ENCODE measurements around the gene SLC6A17. TPM values are rescaled to one million over a fixed set of nuclear protein-coding genes. Genes with fewer than 3 reads are reported as not detected.

Gene SLC6A17
- total RNA-seq, 2 experiments from 2014 or later, result not detected

DNA sequence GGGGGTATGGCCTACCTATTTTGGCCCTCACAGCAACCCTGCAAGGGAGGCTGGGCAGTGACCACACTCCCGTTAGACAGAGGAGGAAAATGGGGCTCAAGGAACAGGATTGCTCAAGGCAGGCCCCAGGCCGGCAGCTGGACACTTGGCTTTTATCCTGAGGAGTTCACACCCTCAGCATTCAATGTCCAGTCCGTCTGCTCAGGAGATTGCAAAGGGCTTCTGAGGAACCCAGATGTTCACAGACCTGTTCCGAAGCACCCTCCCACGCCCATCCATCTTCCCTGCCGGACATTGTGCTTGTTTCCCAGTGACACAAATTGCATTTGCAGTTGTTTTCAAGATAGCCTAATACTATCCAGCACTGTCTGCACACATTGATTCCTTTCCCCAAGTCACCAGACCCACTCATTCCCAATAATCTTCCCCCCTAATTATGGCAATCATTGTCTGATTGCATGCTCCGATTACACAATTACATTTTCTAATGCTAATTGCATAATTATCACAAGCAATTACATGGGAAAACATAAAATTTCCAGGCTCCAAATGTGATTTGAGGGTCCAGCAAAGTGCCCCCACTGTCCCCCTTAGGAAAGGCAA, 42.3 kb upstream of the SLC6A17 start:
- Histone ChIP-seq H3K27ac (ENCODE audit: low read depth in 1 of 2, low read length in 2 of 2) (no peak overlapping the region), H3K36me3 (ENCODE audit: insufficient read depth, low read length) (no peaks in the 10 kb centered on the region), H3K4me3 (ENCODE audit: low read length) (no peak overlapping the region), H3K4me1 (ENCODE audit: insufficient read depth, low read length) (peaks cover 2% of the 10 kb centered on the region), H3K27me3 (ENCODE audit: control insufficient read depth in 1 of 2, insufficient read depth in 2 of 2, low read length in 2 of 2) (peaks cover 0 to 3% of the 10 kb centered on the region in 2 experiments), H3K9me3 (ENCODE audit: control insufficient read depth in 1 of 2, insufficient read depth in 1 of 2, low read length in 2 of 2) (no peaks in the 10 kb centered on the region)
- no peak overlapping the region for H3K27ac Mint-ChIP-seq
- H3K4me1 Mint-ChIP-seq (ENCODE audit: low read depth), result no peaks in the 10 kb centered on the region
- ATAC-seq (ENCODE audit: poor library complexity) (no peak), DNase-seq (no peak)
- ChIA-PET CTCF (no interaction called here), POLR2A (no interaction called here)
- no peaks in the 10 kb centered on the region for H3K9me3 Mint-ChIP-seq
- intact Hi-C loops (cut with DNase I, micrococcal nuclease), result loop anchor here in 1 of 2 experiments (2.0 kb wide), 1 partner anchor 79 kb away; no protein-coding TSS in a partner anchor
- H3K27me3 Mint-ChIP-seq, result peaks cover 21% of the 10 kb centered on the region
- TF ChIP-seq, protein P1, sequence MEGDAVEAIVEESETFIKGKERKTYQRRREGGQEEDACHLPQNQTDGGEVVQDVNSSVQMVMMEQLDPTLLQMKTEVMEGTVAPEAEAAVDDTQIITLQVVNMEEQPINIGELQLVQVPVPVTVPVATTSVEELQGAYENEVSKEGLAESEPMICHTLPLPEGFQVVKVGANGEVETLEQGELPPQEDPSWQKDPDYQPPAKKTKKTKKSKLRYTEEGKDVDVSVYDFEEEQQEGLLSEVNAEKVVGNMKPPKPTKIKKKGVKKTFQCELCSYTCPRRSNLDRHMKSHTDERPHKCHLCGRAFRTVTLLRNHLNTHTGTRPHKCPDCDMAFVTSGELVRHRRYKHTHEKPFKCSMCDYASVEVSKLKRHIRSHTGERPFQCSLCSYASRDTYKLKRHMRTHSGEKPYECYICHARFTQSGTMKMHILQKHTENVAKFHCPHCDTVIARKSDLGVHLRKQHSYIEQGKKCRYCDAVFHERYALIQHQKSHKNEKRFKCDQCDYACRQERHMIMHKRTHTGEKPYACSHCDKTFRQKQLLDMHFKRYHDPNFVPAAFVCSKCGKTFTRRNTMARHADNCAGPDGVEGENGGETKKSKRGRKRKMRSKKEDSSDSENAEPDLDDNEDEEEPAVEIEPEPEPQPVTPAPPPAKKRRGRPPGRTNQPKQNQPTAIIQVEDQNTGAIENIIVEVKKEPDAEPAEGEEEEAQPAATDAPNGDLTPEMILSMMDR (IDR thresholded peaks at IDR 0.05), result no peak
- H3K36me3 Mint-ChIP-seq (ENCODE audit: low read depth), result no peaks in the 10 kb centered on the region
- no peak overlapping the region for H3K4me3 Mint-ChIP-seq

DNA sequence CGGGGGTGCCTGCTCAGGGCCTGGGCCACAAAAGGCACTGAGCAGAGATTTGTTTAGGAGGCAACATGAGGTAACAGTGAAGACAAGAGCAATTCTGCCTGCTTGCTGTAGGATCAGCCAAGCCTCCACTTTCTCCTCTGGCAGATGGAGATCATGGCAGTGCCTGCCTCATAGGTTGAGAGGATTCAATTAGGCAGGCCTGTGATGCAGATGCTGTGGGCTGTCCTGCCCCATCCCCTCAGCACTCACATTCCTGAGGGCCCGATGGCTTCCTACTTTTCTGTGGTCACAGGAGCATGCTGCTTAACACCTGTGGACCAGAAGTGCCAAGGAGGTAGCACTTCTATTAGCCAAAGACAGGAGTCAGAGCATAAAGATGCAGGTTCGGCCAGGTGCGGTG, 39.2 kb upstream of the SLC6A17 start:
- DNase-seq, result no peak
- no peak overlapping the region for H3K27ac ChIP-seq (ENCODE audit: low read depth in 1 of 2, low read length in 2 of 2)
- Mint-ChIP-seq H3K27ac (no peak overlapping the region), H3K27me3 (peaks cover 26% of the 10 kb centered on the region), H3K4me3 (no peak overlapping the region), H3K9me3 (no peaks in the 10 kb centered on the region), H3K36me3 (ENCODE audit: low read depth) (no peaks in the 10 kb centered on the region), H3K4me1 (ENCODE audit: low read depth) (no peaks in the 10 kb centered on the region)
- H3K27me3 ChIP-seq (ENCODE audit: control insufficient read depth in 1 of 2, insufficient read depth in 2 of 2, low read length in 2 of 2), result peaks cover 0 to 3% of the 10 kb centered on the region in 2 experiments
- H3K36me3 ChIP-seq (ENCODE audit: insufficient read depth, low read length), result no peaks in the 10 kb centered on the region
- H3K4me3 ChIP-seq (ENCODE audit: low read length), result no peak overlapping the region
- TF ChIP-seq, protein P1 (IDR thresholded peaks at IDR 0.05), result no peak
- H3K4me1 ChIP-seq (ENCODE audit: insufficient read depth, low read length), result peaks cover under 1% of the 10 kb centered on the region
- CTCF ChIA-PET, result no interaction called here
- no peaks in the 10 kb centered on the region for H3K9me3 ChIP-seq (ENCODE audit: control insufficient read depth in 1 of 2, insufficient read depth in 1 of 2, low read length in 2 of 2)
- intact Hi-C loops (cut with DNase I, micrococcal nuclease), result no loop called here
- no peak for ATAC-seq (ENCODE audit: poor library complexity)
- POLR2A ChIA-PET, result no interaction called here

DNA sequence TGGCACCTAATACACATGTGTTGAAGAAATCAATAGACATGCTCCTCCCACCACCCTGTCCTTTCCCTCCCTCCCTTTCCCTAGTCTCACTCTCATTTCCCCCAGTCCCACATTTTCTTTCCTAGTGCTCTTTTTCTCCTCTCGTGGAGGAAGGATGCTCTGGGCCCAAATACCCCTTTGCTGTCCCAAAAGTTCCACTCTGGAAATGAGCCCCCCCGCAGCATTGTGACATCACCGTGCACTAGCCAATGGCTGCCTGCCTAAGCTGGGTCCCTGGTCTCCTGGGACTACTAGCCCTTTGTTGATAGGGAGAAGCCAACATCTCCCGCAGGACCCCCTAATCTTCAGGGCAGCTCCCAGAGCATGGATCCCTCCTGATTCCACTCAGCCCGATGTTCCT, 38.2 kb upstream of the SLC6A17 start, which contains the start of gene UBL4B:
UBL4B (plus strand) TSS at position 301 of the 400 bp plus-strand sequence; CDS start at position 393, 92 bp downstream.
- H3K4me1 Mint-ChIP-seq (ENCODE audit: low read depth), result no peaks in the 10 kb centered on the region
- Histone ChIP-seq H3K27me3 (ENCODE audit: control insufficient read depth in 1 of 2, insufficient read depth in 2 of 2, low read length in 2 of 2) (peaks cover 3 to 5% of the 10 kb centered on the region in 2 experiments), H3K4me1 (ENCODE audit: insufficient read depth, low read length) (no peaks in the 10 kb centered on the region), H3K36me3 (ENCODE audit: insufficient read depth, low read length) (no peaks in the 10 kb centered on the region), H3K27ac (ENCODE audit: low read depth in 1 of 2, low read length in 2 of 2) (no peak within 1 kb of the TSS), H3K4me3 (ENCODE audit: low read length) (no peak within 1 kb of the TSS), H3K9me3 (ENCODE audit: control insufficient read depth in 1 of 2, insufficient read depth in 1 of 2, low read length in 2 of 2) (no peaks in the 10 kb centered on the region)
- H3K4me3 Mint-ChIP-seq, result no peak within 1 kb of the TSS
- TF ChIP-seq, protein P1 (IDR thresholded peaks at IDR 0.05), result no peak
- peaks cover 26% of the 10 kb centered on the region for H3K27me3 Mint-ChIP-seq
- ChIA-PET POLR2A (no interaction called here), CTCF (no interaction called here)
- H3K36me3 Mint-ChIP-seq (ENCODE audit: low read depth), result no peaks in the 10 kb centered on the region
- DNase-seq, result no peak
- no peak for ATAC-seq (ENCODE audit: poor library complexity)
- H3K27ac Mint-ChIP-seq, result no peak within 1 kb of the TSS
- intact Hi-C loops (cut with DNase I, micrococcal nuclease), result no loop called here
- H3K9me3 Mint-ChIP-seq, result no peaks in the 10 kb centered on the region
